Lung (tissue), 12 donors: ENCODE measurements around the gene RPL23. TPM values are rescaled to one million over a fixed set of nuclear protein-coding genes. Genes with fewer than 3 reads are reported as not detected.

Source experiments
- ATAC-seq: fragments of 200-7000 bp; cut with Tn5 transposase; one replicate; pipeline ENCODE4 v1.9.1; 2020; ENCODE audit warnings: moderate number of reproducible peaks; ENCODE audit not compliant: insufficient read depth, low FRiP score
- DNase-seq, 3 donors: peaks; one replicate each; pipeline ENCODE4 v3.0.0-alpha.2; 2013 to 2017
- H3K27ac ChIP-seq, 2 donors: one replicate each; pipeline ENCODE4 v1.5.1; 2013; ENCODE audit warnings: mild to moderate bottlenecking in 2 of 2, moderate library complexity in 2 of 2, control low read depth in 1 of 2, inconsistent platforms in 1 of 2, low read depth in 1 of 2, low read length in 1 of 2
- H3K27me3 ChIP-seq, 3 donors: one replicate each; pipeline ENCODE4 v1.5.1; 2013; ENCODE audit warnings: low read length in 2 of 3; ENCODE audit not compliant: control insufficient read depth in 3 of 3, insufficient read depth in 3 of 3
- H3K36me3 ChIP-seq, 4 donors: one replicate each; pipeline ENCODE4 v1.5.1; 2013; ENCODE audit warnings: low read length in 4 of 4, mild to moderate bottlenecking in 1 of 4, moderate library complexity in 1 of 4; ENCODE audit not compliant: control insufficient read depth in 4 of 4, insufficient read depth in 4 of 4
- H3K4me1 ChIP-seq, 5 donors: one replicate each; pipeline ENCODE4 v1.5.1; 2013; ENCODE audit warnings: low read length in 5 of 5, mild to moderate bottlenecking in 2 of 5, moderate library complexity in 1 of 5; ENCODE audit not compliant: control insufficient read depth in 5 of 5, insufficient read depth in 5 of 5
- H3K4me3 ChIP-seq: one replicate; pipeline ENCODE4 v1.5.1; 2013; ENCODE audit warnings: mild to moderate bottlenecking, control low read depth, moderate library complexity
- H3K9ac ChIP-seq, 2 donors: one replicate each; pipeline ENCODE4 v1.5.1; 2013; ENCODE audit warnings: low read length in 2 of 2, control low read depth in 1 of 2; ENCODE audit not compliant: insufficient read depth in 1 of 2
- H3K9me3 ChIP-seq, 4 donors: one replicate each; pipeline ENCODE4 v1.5.1; 2013; ENCODE audit warnings: low read length in 3 of 4, mild to moderate bottlenecking in 1 of 4, moderate library complexity in 1 of 4; ENCODE audit not compliant: control insufficient read depth in 4 of 4, insufficient read depth in 3 of 4
- WGBS, 2 donors: extraction: QIAGEN DNeasy Blood & Tissue Kit; methylation state at CpG; one replicate each; pipeline ENCODE4 v1.1.7; 2013; 5-methylcytosine and 5-hydroxymethylcytosine counted together
- polyA plus RNA-seq, 2 donors: library from polyadenylated mRNA; stranded (reverse); fragments of 200-250 nt; gene quantifications; one replicate each; pipeline ENCODE4 v1.2.1, GENCODE V29; 2013
- total RNA-seq, 2 donors: library from RNA; depleted of rRNA in 1 of 2; stranded (reverse); fragments of >200 nt in 1 of 2; gene quantifications; one replicate each; pipeline ENCODE4 v1.2.1, GENCODE V29; 2014 to 2021
- TF ChIP-seq, protein P1 (sequence below): IDR thresholded peaks from 2 replicates; pipeline ENCODE4 v1.5.1; 2012; ENCODE audit warnings: mild to moderate bottlenecking; ENCODE audit errors: control extremely low read depth, extremely low read depth
- donor health status: control.
- donor health status: control.
- donor health status: Bipolar disorder and iron deficiency.
- donor health status: healthy.
- donor health status: DM: yes; HTN: yes; CAD: no.

Gene RPL23
- total and polyA plus RNA-seq, 4 donors: 989 to 4,467 (median 1,773) TPM

DNA sequence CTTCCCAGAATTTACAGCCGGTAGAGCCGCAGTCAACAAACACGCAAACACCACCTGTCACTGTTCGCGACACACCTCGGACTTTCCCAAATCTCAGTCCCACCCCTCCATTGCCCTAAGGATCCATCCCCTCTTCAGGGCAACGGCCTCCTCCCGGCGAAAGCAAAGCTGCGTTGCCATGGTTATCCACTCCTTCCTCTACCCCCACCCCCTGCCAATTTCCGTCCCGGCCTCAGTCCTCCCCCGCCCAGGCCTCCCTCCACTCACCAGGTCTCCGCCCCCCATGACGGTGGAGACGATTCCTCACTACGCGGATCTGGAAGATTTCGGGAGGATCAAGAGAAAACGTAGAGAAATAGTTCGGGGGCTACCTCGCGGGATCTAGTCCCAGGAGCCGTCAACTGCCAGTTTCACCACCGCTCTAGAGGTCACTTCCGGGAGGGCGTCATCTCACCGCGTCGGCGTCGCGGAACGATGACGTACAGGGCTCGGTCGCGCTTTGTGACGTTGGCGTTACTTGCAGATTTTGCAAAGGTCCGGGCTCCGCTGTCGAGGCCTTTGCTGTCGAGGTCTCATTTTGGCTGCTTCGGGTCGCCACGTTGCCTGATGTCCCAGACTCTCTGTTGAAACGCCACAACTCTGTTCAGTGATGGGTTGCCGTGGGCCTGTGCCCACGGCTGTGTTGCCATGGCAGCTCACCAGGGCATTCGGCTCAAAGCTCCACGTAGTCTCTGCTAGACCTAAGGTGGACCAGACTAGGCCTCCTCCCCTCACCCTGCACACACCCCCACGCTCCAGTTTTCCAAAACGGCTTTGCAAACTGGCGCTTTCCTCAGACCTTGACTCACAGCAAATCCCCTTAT, 28.4 kb downstream of the RPL23 start, which contains the start of gene CWC25:
Gene CWC25 (minus strand): TSS at position 423 of the 863 bp plus-strand sequence. CDS start 138 bp downstream, at position 285.
- 1% methylated on average over 55 of the region's 55 CpGs for WGBS, 2 donors
- TF ChIP-seq, protein P1, sequence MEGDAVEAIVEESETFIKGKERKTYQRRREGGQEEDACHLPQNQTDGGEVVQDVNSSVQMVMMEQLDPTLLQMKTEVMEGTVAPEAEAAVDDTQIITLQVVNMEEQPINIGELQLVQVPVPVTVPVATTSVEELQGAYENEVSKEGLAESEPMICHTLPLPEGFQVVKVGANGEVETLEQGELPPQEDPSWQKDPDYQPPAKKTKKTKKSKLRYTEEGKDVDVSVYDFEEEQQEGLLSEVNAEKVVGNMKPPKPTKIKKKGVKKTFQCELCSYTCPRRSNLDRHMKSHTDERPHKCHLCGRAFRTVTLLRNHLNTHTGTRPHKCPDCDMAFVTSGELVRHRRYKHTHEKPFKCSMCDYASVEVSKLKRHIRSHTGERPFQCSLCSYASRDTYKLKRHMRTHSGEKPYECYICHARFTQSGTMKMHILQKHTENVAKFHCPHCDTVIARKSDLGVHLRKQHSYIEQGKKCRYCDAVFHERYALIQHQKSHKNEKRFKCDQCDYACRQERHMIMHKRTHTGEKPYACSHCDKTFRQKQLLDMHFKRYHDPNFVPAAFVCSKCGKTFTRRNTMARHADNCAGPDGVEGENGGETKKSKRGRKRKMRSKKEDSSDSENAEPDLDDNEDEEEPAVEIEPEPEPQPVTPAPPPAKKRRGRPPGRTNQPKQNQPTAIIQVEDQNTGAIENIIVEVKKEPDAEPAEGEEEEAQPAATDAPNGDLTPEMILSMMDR: no peak
- peak; percentile 81 for ATAC-seq

DNA sequence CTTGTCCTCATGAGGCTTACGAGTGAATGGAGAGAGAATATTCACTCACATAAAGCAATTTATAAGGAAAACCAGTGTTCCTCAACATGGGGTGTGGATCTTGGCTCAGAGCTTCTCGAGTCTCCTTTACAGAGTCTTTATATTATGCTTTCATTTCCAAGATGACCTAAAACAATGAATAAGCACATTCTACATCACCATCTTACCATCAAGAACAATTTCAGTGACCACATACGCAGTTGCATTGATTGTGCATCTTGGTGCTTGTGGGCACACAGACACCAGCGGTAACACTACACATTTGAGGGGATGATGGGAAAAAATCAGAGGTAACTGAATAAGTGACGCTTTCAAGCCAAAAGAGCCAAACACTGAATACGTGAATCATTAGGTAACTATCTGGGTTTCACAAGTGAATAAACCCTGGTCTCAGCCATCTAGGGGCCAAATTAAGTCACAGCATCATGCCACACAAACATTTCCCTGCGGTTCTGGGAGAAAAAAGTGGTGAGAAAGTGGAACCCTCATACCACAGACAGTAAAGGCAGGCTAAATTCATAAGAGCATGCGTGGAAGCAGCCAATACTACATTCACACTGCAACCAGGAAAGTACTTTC, 37.8 kb downstream of the RPL23 start:
- TF ChIP-seq, protein P1: no peak
- no peak overlapping the region for H3K27ac ChIP-seq

More for the DNA sequence above, 28.4 kb downstream of the RPL23 start, which contains the start of gene CWC25:
- Histone ChIP-seq H3K27ac (peak within 1 kb of the TSS; percentile 98 to 99), H3K9ac (peak within 1 kb of the TSS; percentile 98), H3K36me3 (peaks cover 5 to 12% (median 8%) of the 10 kb centered on the region in 4 donors), H3K27me3 (no peaks in the 10 kb centered on the region), H3K9me3 (no peaks in the 10 kb centered on the region), H3K4me1 (peaks cover 0 to 13% (median 4%) of the 10 kb centered on the region in 5 donors), H3K4me3 (peak within 1 kb of the TSS; percentile 80)
- DNase-seq: peak; percentile 97 to 98 (median 98)

DNA sequence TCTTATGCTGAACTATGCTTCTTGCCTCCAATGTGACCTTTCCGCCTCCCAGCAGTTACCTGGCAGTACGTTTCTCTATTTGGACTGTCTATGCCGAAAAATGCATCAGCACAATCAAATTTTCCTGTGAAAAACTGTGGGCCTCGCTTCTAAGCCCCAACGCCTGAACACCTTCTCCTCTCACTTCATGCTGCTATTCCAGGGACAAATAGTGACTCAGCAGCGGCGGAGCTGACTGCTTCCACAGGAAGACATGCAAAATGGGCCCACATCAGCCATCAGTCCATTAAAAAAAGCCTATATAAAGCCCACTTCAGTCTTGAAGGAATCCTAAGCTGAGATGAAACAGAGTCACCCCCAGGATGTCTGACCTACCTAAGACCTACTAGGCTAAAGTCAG, 43.7 kb downstream of the RPL23 start:
- TF ChIP-seq, protein P1: no peak
- 94 to 95% methylated on average over 7 of the region's 7 CpGs for WGBS, 2 donors
- Histone ChIP-seq H3K27ac (no peak overlapping the region), H3K27me3 (no peaks in the 10 kb centered on the region), H3K4me3 (no peak overlapping the region), H3K9me3 (no peaks in the 10 kb centered on the region), H3K4me1 (no peaks in the 10 kb centered on the region), H3K9ac (no peak overlapping the region), H3K36me3 (peaks cover 27 to 55% (median 43%) of the 10 kb centered on the region in 4 donors)
- no peak for DNase-seq
- ATAC-seq: no peak

More for the DNA sequence above, 37.8 kb downstream of the RPL23 start:
- ATAC-seq (no peak), DNase-seq (no peak)
- Histone ChIP-seq H3K36me3 (peaks cover 21 to 34% (median 26%) of the 10 kb centered on the region in 4 donors), H3K4me1 (peaks cover 0 to 1% (median 0%) of the 10 kb centered on the region in 5 donors), H3K4me3 (no peak overlapping the region), H3K27me3 (no peaks in the 10 kb centered on the region), H3K9ac (no peak overlapping the region), H3K9me3 (no peaks in the 10 kb centered on the region)
- WGBS, 2 donors: 77 to 80% methylated on average over 8 of the region's 8 CpGs
